ENCODE results near the gene PRR20A.
"Not testable (repeated sequence)": the region's sequence is repeated elsewhere in the genome, so short reads cannot be mapped to it uniquely, and the experiment has no call there.

PRR20A gene

DNA sequence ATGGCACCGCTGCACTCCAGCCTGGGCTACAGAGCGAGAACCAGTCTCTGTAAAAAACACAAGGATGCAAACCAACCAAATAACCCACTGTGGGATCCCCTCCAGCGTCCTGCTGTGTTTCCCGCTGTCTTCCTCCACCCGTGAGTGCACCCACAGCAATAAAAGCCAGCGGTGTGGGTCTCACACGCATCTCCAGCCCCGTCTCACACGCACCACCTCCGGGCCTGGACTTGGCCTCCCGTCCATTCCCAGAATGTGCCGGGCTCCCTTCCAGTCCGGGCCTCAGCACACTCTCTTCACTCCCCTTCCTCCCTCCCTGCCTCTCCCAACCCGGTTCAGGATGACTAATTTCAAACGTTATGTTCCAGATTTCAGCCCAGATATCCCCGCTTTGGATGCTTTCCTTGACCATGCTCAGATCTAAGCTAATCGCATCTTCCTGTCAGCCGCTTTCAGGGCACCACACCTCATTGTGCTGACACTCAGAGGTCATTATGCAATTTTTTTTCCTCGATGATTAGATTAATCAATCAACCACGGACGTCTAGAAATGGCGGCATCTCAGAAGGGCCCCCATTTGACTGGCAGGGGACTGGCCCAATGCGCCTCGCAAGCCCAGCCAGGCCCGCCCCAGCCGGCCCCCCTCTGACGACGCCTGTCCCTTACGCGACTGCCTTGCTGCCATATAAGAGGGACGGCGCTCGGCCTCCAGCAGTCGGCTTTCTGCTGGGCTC, at the start of gene PRR20A:
TSS of gene PRR20A (plus strand) at position 684 of the 734 bp plus-strand sequence. CDS start 387 bp downstream, outside the sequence.
- not testable (repeated sequence) for DNase-seq (ENCODE audit: low read depth)

DNA sequence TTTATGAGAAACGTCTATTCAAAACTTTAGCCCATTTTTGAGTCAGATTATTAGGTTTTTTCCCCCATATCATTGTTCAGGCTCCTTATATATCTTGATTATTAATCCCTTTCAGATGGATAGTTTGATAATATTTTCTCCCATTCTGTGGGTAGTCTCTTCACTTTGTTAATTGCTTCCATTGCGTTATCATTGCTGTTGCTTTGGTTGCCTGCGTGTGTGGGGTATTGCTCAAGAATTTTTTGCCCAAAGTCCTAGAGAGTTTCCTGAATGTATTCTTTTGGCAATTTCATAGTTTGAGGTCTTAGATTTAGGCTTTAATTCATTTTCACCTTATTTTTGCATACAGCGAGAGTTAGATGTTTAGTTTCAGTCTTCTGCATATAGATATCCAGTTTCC, 25.8 kb upstream of the PRR20A start:
- H3K4me3 ChIP-seq (ENCODE audit: low read depth, low read length): no peak overlapping the region
- TF ChIP-seq, protein P1, sequence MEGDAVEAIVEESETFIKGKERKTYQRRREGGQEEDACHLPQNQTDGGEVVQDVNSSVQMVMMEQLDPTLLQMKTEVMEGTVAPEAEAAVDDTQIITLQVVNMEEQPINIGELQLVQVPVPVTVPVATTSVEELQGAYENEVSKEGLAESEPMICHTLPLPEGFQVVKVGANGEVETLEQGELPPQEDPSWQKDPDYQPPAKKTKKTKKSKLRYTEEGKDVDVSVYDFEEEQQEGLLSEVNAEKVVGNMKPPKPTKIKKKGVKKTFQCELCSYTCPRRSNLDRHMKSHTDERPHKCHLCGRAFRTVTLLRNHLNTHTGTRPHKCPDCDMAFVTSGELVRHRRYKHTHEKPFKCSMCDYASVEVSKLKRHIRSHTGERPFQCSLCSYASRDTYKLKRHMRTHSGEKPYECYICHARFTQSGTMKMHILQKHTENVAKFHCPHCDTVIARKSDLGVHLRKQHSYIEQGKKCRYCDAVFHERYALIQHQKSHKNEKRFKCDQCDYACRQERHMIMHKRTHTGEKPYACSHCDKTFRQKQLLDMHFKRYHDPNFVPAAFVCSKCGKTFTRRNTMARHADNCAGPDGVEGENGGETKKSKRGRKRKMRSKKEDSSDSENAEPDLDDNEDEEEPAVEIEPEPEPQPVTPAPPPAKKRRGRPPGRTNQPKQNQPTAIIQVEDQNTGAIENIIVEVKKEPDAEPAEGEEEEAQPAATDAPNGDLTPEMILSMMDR (IDR thresholded peaks at IDR 0.05; ENCODE audit: insufficient read depth, low read depth, low read length, missing control alignments): no peak
- no peak for DNase-seq (ENCODE audit: low read depth)

More for the DNA sequence above, at the start of gene PRR20A:
- not testable (repeated sequence) for H3K4me3 ChIP-seq (ENCODE audit: low read depth, low read length)

DNA sequence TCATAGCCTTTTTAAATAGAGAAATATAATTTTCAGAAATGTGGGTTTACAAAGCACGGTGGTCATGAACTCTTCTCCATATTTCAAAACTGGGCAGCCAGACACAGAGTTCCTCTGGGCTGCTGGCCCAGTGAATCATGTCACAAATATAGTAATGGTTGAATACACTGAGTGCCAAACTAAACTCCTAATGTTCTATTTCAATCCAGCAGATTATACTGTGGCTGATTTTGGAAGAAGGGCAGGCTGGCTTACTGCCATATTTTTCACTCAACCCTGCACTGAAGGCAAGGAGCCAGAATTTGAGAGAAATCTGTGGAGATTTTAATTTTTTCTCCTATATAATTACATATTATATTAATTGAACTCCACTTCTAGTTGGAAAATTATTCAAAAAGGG, 17.0 kb upstream of the PRR20A start:
- DNase-seq (ENCODE audit: low read depth): no peak

DNA sequence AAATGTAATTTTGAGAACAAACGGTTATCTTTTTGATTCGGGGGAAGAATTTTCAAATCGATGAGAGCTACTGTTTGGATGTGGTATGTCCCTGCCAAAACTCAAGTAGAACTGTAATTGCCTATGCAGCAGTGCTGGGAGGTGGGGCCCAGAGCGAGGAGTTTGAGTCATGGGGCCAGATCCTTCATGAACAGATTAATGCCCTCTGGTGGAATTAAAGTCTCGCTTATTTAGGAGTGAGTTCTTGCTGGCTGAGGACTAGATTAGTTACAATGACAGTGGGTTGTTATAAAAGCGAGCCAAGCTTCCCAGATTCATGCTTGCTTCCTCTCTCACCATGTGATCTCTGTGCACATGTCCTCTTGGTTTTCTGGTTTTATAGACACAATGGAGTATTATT, 11.8 kb upstream of the PRR20A start:
- no peak for DNase-seq (ENCODE audit: low read depth)
- H3K4me3 ChIP-seq (ENCODE audit: low read depth, low read length): no peak overlapping the region
- TF ChIP-seq, protein P1 (IDR thresholded peaks at IDR 0.05; ENCODE audit: insufficient read depth, low read depth, low read length, missing control alignments): no peak

More for the DNA sequence above, 17.0 kb upstream of the PRR20A start:
- H3K4me3 ChIP-seq (ENCODE audit: low read depth, low read length): no peak overlapping the region
- TF ChIP-seq, protein P1 (IDR thresholded peaks at IDR 0.05; ENCODE audit: insufficient read depth, low read depth, low read length, missing control alignments): no peak

DNA sequence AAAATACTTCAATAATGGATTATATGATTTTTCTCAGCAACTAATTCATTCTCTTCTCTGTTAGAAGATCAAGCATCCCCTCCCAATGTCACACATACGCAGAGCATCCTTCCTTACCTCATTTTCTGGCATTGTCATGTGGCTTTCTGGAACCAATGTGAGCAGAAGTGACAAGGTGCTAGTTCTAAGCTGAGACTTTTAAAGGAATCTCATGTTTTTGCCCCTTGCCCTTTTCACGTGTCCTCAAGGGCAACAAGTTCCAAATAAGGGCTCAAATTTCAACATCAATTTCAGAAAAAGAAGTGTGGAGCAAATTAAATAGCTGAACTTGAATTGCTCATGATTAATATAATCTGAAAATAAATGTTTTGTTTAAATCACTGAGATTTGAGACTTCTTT, 4.6 kb upstream of the PRR20A start:
- TF ChIP-seq, protein P1 (IDR thresholded peaks at IDR 0.05; ENCODE audit: insufficient read depth, low read depth, low read length, missing control alignments): no peak
- H3K4me3 ChIP-seq (ENCODE audit: low read depth, low read length): no peak overlapping the region
- DNase-seq (ENCODE audit: low read depth): no peak

DNA sequence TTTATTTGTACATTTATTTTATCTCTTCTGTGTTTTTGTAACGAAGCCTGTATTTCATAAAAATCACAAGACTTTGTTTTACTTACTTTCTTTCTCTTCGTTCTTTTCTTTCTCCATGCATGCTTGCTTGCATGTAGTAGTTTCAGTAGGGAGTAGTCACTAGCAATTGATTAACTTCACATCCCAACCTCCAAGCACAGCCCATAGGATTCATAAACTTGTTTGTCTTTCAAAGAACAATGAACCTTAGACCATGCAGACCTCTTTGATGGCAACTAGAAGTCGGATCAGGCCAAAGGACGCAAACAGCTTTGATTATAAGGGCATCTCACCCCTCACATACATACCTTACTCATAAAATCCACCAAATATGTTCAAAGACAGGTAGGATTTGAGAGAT, 3.1 kb upstream of the PRR20A start:
- no peak for DNase-seq (ENCODE audit: low read depth)
- H3K4me3 ChIP-seq (ENCODE audit: low read depth, low read length): no peak overlapping the region
- TF ChIP-seq, protein P1 (IDR thresholded peaks at IDR 0.05; ENCODE audit: insufficient read depth, low read depth, low read length, missing control alignments): no peak

DNA sequence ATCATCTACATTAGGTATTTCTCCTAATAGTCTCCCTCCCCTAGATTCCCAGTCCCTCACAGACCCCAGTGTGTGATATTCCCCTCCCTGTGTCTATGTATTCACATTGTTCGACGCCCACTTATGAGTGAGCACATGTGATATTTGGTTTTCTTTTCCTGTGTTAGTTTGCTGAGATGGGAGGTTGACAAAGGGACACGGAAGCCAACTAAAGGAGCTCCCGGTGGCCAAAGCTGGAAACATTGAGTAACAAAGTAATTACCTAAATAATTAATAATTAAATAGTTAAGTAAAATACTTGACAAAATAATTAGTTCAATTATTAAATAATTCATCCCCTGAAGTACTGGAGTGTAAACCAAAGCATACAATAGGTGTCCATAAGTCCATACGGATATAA, 1.7 kb upstream of the PRR20A start:
- TF ChIP-seq, protein P1 (IDR thresholded peaks at IDR 0.05; ENCODE audit: insufficient read depth, low read depth, low read length, missing control alignments): no peak
- no peak overlapping the region for H3K4me3 ChIP-seq (ENCODE audit: low read depth, low read length)

DNA sequence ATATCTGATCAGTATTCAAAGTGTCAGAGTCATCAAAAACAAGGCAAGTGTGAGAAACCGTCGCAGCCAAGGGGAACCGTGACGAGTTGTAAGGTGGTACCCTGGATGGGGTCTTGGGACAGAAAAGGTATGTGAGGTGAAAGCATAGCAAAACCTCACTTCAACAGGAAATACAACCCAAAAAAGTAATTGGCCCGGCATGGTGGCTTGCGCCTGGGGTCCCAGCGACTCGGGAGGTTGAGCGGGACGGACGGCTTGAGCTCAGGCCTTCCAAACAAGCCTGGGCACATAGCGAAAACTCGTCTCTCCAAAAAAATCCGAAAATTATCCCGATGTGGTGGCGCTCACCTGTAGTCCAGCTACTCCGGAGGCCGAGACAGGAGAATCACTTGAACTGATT, 937 bp upstream of the PRR20A start:
- H3K4me3 ChIP-seq (ENCODE audit: low read depth, low read length): not testable (repeated sequence)

More for the DNA sequence above, 1.7 kb upstream of the PRR20A start:
- DNase-seq (ENCODE audit: low read depth): no peak

DNA sequence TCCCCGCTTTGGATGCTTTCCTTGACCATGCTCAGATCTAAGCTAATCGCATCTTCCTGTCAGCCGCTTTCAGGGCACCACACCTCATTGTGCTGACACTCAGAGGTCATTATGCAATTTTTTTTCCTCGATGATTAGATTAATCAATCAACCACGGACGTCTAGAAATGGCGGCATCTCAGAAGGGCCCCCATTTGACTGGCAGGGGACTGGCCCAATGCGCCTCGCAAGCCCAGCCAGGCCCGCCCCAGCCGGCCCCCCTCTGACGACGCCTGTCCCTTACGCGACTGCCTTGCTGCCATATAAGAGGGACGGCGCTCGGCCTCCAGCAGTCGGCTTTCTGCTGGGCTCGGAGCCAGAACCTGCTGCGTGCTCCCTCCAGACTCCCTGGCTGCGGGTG, 6.5 kb downstream of the PRR20A start, which contains the start of gene PRR20B:
TSS of gene PRR20B (plus strand) at position 301 of the 400 bp plus-strand sequence. CDS start 387 bp downstream, outside the sequence.
- not testable (repeated sequence) for DNase-seq (ENCODE audit: low read depth); H3K4me3 ChIP-seq (ENCODE audit: low read depth, low read length)

More for the DNA sequence above, 937 bp upstream of the PRR20A start:
- DNase-seq (ENCODE audit: low read depth): not testable (repeated sequence)

DNA sequence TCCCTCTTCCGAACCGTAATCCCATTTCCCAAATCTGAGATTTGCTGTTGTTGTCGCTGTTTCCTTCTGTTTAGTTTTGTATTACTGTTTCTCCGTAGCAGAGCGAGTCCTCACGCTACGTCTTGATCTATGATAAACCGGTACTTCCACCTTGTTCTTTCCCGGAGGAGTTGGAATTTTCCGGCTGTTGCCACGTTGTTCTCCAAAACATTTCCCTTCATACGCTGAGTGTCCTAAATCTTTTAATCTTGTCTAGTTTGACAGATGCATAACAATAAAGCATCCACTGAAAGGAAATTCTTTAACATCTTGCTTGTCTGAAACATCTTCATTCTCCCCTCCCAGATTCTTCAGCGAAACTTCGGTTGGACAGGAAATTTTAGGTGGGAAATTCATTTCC, 7.4 kb downstream of the PRR20A start:
- DNase-seq (ENCODE audit: low read depth); H3K4me3 ChIP-seq (ENCODE audit: low read depth, low read length): not testable (repeated sequence)

DNA sequence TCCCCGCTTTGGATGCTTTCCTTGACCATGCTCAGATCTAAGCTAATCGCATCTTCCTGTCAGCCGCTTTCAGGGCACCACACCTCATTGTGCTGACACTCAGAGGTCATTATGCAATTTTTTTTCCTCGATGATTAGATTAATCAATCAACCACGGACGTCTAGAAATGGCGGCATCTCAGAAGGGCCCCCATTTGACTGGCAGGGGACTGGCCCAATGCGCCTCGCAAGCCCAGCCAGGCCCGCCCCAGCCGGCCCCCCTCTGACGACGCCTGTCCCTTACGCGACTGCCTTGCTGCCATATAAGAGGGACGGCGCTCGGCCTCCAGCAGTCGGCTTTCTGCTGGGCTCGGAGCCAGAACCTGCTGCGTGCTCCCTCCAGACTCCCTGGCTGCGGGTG, 13.0 kb downstream of the PRR20A start, which contains the start of gene PRR20C:
TSS of gene PRR20C (plus strand) at position 301 of the 400 bp plus-strand sequence. CDS start 387 bp downstream, outside the sequence.
- not testable (repeated sequence) for DNase-seq (ENCODE audit: low read depth); H3K4me3 ChIP-seq (ENCODE audit: low read depth, low read length)

Data from GM12865 (cell line).